ENCODE data around the gene DGKB. TPM values are rescaled to one million over a fixed set of nuclear protein-coding genes. Genes with fewer than 3 reads are reported as not detected.

Gene DGKB
- total and polyA plus RNA-seq, 2 donors (not counting 1 experiment from before 2014, with no cell fraction given) = 0.31 TPM; not detected in 1

- H3K9ac ChIP-seq (ENCODE audit: insufficient read depth, low read length) = no peak overlapping the region
- H3K4me3 ChIP-seq (replicated peaks in 1 of 4; ENCODE audit: control extremely low read depth in 1 of 4, insufficient read depth in 1 of 4, low read depth in 3 of 4, low read length in 4 of 4) = no peak overlapping the region
- TF ChIP-seq EZH2 (IDR thresholded peaks at IDR 0.05; ENCODE audit: low read length, missing control alignments) (no peak), CTCF (conservative IDR thresholded peaks at IDR 0.05 in 1 of 2, IDR thresholded peaks at IDR 0.05 in 1 of 2; ENCODE audit: low read depth in 1 of 2, low read length in 2 of 2) (no peak)
- no peaks in the 10 kb centered on the region for H3K27me3 ChIP-seq (ENCODE audit: control insufficient read depth, insufficient read depth, low read length)
- H3K4me1 ChIP-seq (ENCODE audit: control insufficient read depth, extremely low read depth, insufficient read depth, low read length) = no peaks in the 10 kb centered on the region
- no peak overlapping the region for H2AFZ ChIP-seq (ENCODE audit: low read length)
- no peak overlapping the region for H3K27ac ChIP-seq (ENCODE audit: insufficient read depth, low read length)
- no peaks in the 10 kb centered on the region for H3K79me2 ChIP-seq (ENCODE audit: control insufficient read depth, insufficient read depth, low read length)
- no peak overlapping the region for H3K4me2 ChIP-seq (ENCODE audit: extremely low read depth, insufficient read depth, low read length)
- peak in 1 of 2 donors; percentile 1 for DNase-seq (ENCODE audit: low read depth in 2 of 2)
- H4K20me1 ChIP-seq (ENCODE audit: control insufficient read depth, extremely low read depth, insufficient read depth, low read length) = no peaks in the 10 kb centered on the region
- no peaks in the 10 kb centered on the region for H3K9me3 ChIP-seq (ENCODE audit: control insufficient read depth, insufficient read depth, low read depth, low read length)
- no peaks in the 10 kb centered on the region for H3K36me3 ChIP-seq (ENCODE audit: control insufficient read depth, insufficient read depth, low read length)
These were observed 312.3 kb downstream of the DGKB start for GRCh38 chr7:14590206-14590605.

GRCh38 chr7:14585232-14585631, 317.3 kb downstream of the DGKB start:
- Histone ChIP-seq H3K4me1 (ENCODE audit: control insufficient read depth, extremely low read depth, insufficient read depth, low read length) (no peaks in the 10 kb centered on the region), H3K27me3 (ENCODE audit: control insufficient read depth, insufficient read depth, low read length) (no peaks in the 10 kb centered on the region), H3K9ac (ENCODE audit: insufficient read depth, low read length) (no peak overlapping the region), H3K4me3 (replicated peaks in 1 of 4; ENCODE audit: control extremely low read depth in 1 of 4, insufficient read depth in 1 of 4, low read depth in 3 of 4, low read length in 4 of 4) (no peak overlapping the region), H3K27ac (ENCODE audit: insufficient read depth, low read length) (no peak overlapping the region), H3K79me2 (ENCODE audit: control insufficient read depth, insufficient read depth, low read length) (no peaks in the 10 kb centered on the region), H2AFZ (ENCODE audit: low read length) (no peak overlapping the region), H3K9me3 (ENCODE audit: control insufficient read depth, insufficient read depth, low read depth, low read length) (no peaks in the 10 kb centered on the region), H4K20me1 (ENCODE audit: control insufficient read depth, extremely low read depth, insufficient read depth, low read length) (no peaks in the 10 kb centered on the region), H3K4me2 (ENCODE audit: extremely low read depth, insufficient read depth, low read length) (no peak overlapping the region), H3K36me3 (ENCODE audit: control insufficient read depth, insufficient read depth, low read length) (no peaks in the 10 kb centered on the region)
- no peak for TF ChIP-seq CTCF (conservative IDR thresholded peaks at IDR 0.05 in 1 of 2, IDR thresholded peaks at IDR 0.05 in 1 of 2; ENCODE audit: low read depth in 1 of 2, low read length in 2 of 2)
- TF ChIP-seq EZH2 (IDR thresholded peaks at IDR 0.05; ENCODE audit: low read length, missing control alignments) = no peak
- DNase-seq (ENCODE audit: low read depth in 2 of 2) = no peak

- H3K79me2 ChIP-seq (ENCODE audit: control insufficient read depth, insufficient read depth, low read length) = no peaks in the 10 kb centered on the region
- H2AFZ ChIP-seq (ENCODE audit: low read length) = no peak overlapping the region
- H3K36me3 ChIP-seq (ENCODE audit: control insufficient read depth, insufficient read depth, low read length) = no peaks in the 10 kb centered on the region
- no peak overlapping the region for H3K9ac ChIP-seq (ENCODE audit: insufficient read depth, low read length)
- H3K9me3 ChIP-seq (ENCODE audit: control insufficient read depth, insufficient read depth, low read depth, low read length) = no peaks in the 10 kb centered on the region
- no peaks in the 10 kb centered on the region for H4K20me1 ChIP-seq (ENCODE audit: control insufficient read depth, extremely low read depth, insufficient read depth, low read length)
- H3K4me2 ChIP-seq (ENCODE audit: extremely low read depth, insufficient read depth, low read length) = no peak overlapping the region
- no peak for TF ChIP-seq CTCF (conservative IDR thresholded peaks at IDR 0.05 in 1 of 2, IDR thresholded peaks at IDR 0.05 in 1 of 2; ENCODE audit: low read depth in 1 of 2, low read length in 2 of 2)
- no peak for TF ChIP-seq EZH2 (IDR thresholded peaks at IDR 0.05; ENCODE audit: low read length, missing control alignments)
- no peak for DNase-seq (ENCODE audit: low read depth in 2 of 2)
- no peak overlapping the region for H3K27ac ChIP-seq (ENCODE audit: insufficient read depth, low read length)
- no peak overlapping the region for H3K4me3 ChIP-seq (replicated peaks in 1 of 4; ENCODE audit: control extremely low read depth in 1 of 4, insufficient read depth in 1 of 4, low read depth in 3 of 4, low read length in 4 of 4)
- H3K27me3 ChIP-seq (ENCODE audit: control insufficient read depth, insufficient read depth, low read length) = no peaks in the 10 kb centered on the region
- H3K4me1 ChIP-seq (ENCODE audit: control insufficient read depth, extremely low read depth, insufficient read depth, low read length) = no peaks in the 10 kb centered on the region
These were observed 319.0 kb downstream of the DGKB start for GRCh38 chr7:14583518-14583917.
